Cerebellar nuclear complex (tissue), 1 donor: ENCODE results near the gene SMR3B.

Source experiments
- DNase-seq, 2 experiments: peaks; one replicate each; lab custom pipeline; 2025; lab: John Stamatoyannopoulos, UW

Gene SMR3B

DNA sequence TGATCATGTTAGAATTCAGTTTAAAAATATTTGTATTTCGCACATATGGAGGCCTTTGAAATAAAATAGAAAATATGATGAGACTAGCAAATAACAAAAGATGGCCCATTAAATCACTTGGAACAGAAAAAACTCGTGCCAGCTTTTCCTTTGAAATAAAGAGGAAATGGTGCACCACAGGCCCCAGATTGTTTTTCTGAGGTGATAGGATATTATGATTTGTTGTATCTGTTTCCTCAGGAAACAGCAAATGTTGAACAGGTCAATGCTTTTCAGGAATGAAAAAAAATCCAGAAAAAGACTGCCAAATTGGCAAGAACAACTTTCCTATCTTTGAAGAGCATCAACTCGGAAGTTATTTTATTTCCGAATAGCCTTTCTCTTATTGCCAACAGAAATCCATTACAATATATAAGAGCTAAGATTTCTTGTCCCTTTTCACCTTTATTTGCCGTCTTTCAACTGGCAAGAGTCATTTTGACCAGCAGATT, at the start of gene SMR3B:
Gene SMR3B (plus strand): TSS at position 441 of the 491 bp plus-strand sequence. CDS start 1,380 bp downstream, outside the sequence.
- no peak for DNase-seq

DNA sequence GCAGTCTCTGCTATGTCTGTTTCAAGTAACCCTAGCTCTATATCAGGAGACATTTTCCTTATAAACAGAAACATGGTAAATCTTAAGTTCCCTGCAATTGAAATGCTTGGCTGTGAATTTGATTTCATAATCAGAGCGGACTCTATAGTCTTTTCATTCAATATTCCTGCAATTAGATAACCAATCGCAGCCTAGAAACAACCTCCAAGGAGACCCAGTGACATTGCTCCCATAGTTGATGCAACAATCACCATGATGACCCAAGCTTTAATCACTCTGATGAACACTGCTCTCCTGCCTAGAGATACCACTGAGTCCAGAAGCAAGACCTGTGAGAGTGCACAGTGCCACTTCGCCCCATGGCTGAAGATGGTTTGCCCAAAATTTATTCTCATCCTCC, 48.2 kb upstream of the SMR3B start, which contains the start of gene CABS1:
Gene CABS1 (plus strand): TSS at position 301 of the 400 bp plus-strand sequence. CDS start 59 bp downstream, at position 360.
- no peak for DNase-seq

DNA sequence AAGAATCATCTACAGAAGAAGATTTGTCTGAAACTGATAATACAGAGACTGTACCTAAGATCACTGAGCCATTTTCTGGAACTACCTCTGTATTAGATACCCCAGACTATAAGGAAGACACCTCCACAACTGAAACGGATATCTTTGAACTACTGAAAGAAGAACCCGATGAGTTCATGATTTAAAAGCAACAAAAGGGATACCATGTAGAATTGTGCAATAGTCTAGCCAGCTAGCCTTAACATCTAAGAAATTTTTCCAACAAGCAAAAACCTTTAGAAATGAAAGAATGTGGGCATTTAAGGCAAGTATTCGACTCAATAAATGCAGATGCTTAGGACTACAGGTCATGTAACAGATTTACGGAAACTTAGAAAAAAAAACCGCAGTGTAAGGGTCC, 46.9 kb upstream of the SMR3B start:
- DNase-seq, result no peak

DNA sequence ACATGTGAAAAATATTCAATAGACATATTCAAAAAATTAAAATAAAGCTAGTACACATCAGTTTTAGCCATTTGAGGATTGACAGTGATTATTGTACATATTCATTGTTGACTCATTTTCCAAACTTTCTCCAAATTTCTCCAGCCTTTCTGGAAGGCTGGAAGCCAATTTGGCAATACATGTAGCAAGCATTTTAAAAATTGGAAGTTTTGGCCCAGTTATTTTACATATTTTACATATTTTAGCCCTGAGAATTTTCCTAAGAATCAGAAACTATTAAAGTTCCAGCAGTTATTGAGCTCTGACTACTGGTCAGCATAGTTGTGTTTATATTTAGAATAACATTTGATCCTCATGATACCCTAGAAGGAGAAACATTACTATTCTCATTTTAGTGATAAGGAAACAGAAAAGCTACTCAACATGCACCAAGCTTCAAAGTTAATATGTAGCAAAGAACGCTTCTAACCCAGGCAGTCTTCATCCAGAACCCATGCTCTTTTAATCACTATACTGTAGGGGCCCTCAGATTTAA, 45.0 kb upstream of the SMR3B start:
- DNase-seq, result no peak

DNA sequence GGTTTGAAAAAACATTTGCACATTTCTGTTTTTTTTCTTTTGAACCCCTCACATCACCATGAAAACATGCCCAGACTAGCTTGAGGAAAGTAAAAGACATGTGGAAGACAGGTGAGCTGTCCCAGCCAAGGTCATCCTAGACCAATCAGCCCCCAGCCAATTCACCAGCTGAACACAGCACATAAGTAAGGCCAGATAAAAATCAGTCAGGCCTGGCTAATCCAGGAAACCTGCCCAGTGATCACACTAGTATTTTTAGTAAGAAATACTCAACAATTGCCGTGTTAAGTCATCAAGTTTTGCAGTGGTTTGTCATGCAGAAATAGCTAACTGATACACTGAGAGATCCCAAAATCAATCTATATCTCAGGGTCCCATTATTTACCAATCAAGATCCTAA, 26.7 kb upstream of the SMR3B start:
- no peak for DNase-seq

DNA sequence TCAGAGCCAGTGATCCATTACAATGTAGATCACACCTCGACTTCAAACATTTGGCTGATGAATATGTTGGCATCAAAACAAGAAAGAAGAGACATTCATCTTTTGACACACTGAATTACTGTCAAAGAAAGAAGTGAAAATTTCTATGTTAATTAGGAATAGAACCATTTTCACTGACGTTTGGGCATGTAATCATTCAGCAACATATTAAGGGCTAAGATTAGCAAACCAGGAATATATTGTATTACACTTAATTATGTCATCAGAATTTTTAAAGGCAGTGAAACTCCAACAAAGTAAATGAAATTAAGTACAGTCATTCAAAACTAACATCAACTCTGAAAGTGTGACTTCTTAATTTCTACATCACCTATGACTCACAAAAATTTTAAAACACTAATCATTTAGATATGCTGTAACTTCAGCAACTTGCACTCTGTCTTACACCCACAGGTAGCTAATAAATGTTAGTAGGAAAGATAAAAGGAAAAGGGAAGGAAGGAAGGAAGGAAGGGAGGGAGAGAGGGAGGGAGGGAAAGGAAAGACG, 23.7 kb upstream of the SMR3B start:
- DNase-seq, result no peak

DNA sequence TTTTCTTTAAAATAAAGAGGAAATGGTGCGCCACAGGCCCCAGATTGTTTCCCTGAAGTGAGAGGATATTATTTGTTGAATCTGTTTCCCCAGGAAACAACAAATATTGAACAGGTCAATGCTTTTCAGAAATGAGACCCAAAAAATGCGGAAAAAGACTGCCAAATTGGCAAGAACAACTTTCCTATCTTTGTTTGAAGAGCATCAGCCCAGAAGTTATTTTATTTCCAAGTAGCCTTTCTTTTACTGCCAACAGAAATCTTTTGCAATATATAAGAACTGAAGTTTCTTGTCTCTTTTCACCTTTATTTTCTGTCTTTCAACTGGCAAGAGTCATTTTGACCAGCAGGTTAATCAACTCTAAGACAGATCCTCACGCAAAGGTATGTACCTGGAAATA, 22.5 kb upstream of the SMR3B start, which contains the start of gene SMR3A:
Gene SMR3A (plus strand): TSS at position 301 of the 400 bp plus-strand sequence. CDS start 1,356 bp downstream, outside the sequence.
- DNase-seq, result no peak

DNA sequence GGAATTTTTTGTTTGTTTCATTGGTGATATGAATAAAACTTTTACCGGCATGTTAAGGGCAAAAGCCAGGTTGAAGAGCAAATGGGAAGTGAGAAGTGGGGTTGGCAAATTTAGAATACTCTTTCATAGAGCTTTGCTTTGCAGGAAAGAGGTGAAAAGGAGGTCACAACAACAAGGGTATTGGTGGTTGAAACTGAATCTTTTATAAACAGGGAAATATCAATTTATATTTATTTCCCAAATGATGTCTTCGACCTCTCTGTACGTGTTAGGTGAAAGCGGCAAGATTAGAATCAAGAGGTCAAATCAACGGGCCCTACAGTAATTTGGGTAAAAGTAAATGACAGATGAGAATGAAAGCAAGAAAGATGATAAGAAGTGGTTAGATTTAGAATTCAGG, 18.9 kb upstream of the SMR3B start:
- no peak for DNase-seq

DNA sequence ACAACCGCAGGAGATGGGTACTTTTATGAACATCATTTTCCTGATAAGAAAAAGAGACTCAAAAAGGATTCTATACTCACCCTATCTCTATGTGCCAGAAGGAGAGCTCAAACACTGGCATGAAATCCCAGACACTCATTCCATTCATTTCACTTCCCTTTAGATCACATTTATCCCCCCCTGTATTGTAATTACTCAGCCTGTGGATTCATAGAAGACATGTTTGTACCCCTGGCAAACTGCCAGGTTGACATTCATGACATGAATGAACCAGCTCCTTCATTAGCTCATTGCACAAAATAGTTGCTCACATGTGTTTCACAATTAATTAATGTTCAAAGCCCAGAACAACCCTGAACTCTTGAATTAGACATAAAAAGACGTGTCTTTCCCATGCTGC, 17.5 kb upstream of the SMR3B start:
- DNase-seq, result no peak

DNA sequence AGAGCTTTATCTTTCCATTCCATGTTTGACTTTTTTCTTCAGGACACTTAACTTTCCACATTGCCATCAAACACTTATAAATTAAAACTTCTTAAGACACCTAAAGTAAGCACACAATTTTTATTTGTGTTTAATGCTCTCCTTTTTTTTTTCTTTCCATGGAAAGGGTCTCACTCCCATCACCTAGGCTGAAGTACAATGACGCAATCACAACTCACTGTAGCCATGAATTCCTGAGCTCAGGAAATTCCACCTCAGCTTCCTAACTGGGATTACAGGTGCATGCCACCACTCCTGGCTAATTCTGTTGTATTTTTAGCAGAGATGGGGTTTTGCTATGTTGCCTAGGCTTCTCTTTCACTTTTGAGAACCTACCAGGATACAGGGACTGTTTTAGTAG, 15.1 kb upstream of the SMR3B start:
- DNase-seq, result no peak

DNA sequence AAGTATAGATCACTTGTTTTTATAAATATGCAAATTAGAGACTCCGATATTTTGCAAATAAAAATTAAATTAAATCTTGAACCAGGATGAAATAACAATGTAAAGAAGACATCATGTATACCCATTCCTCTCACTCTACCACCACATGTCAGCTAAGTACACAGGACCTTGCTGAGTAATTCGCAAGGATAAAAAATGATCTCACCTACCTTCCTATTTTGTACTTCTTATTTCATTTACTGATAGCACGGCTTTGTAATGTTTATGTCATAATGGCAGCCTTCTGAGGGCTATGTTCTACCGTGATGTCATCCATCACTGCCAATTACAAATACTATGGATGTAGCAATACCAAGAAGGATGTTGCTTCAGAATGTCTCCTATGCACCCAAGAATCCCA, 10.9 kb upstream of the SMR3B start:
- no peak for DNase-seq

DNA sequence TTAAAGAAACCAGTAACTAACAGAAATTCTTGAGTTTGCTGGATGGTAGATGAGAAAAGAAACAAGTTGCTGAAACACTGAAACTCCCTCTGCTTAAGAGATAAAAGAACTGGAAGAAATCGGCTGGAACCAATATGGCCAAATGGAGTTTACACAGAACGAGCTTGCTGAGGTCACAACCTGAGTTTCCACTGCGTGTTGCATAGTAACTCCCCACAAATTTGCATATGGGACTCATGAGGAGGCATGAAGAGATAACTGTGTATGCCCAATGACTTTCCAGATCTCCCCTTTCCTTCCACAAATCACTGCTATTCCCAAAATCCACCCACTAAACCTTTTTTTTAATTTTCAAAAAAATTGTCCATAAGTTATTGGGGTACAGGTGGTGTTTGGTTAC, 10.2 kb upstream of the SMR3B start:
- DNase-seq, result no peak

DNA sequence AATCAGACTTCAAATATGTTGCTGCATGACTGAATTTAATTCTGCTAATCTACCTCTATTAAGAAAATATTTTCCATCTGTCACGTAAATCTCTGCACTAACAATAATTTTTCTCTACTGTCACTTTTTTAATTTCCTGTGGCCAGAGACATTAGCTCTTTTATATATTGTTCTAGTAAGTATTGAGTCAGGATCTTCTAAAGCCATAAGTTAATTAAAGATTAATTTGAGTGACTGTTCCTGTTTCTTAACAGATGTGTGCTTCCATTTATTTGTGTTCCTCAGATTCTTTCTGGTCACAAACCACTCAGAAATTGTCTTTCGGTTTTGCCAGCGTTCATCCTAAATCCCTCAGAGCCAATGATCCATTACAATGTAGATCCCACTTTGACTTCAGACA, 2.4 kb upstream of the SMR3B start:
- no peak for DNase-seq

DNA sequence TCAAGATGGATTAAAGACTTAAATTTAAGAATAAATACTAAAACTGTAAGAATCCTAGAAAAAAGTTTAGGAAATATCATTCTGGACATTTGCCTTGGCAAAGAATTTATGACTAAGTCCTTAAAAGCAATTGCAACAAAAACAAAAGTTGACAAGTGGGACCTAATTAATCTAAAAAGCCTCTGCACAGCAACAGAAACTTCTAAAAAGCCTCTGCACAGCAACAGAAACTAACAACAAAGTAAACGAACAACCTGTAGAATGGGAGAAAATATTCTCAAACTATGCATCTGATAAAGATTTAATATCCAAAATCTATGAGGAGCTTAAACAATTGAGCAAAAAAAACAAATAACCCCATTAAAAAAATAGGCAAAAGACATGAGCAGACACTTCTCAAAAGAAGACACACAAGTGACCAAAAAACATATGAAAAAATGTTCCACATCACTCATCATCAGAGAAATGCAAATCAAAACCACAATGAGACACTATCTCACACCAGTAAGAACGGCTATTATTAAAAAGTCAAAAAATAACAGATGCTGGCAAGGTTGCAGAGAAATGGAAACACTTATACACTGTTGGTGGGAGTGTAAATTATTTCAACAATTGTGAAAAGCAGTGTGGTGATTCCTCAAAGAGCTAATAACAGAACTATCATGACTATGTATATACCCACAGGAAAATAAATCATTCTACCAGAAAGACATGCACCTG, 9.3 kb downstream of the SMR3B start:
- no peak for DNase-seq

DNA sequence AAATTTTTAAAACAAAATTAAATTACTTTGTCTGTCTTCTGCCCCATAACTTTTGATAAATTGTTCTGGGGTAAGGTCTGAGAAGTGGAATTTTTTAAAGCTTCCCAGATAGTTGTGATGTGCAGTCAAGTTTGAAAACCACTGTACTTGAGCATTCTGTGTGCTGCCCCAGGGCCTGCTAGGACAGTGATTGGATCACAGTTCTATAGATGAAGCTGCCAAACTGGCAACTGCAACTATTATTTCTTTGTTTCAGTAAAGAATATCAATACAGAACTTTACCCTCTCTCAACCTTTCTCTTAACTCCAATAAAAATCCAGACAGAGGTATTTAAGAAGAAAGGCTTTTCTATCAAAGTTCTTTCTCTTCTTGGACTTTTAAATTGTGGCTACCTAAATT, 14.6 kb downstream of the SMR3B start, which contains the start of gene OPRPN:
Gene OPRPN (plus strand): TSS at position 361 of the 400 bp plus-strand sequence. CDS start 1,346 bp downstream, outside the sequence.
- no peak for DNase-seq

DNA sequence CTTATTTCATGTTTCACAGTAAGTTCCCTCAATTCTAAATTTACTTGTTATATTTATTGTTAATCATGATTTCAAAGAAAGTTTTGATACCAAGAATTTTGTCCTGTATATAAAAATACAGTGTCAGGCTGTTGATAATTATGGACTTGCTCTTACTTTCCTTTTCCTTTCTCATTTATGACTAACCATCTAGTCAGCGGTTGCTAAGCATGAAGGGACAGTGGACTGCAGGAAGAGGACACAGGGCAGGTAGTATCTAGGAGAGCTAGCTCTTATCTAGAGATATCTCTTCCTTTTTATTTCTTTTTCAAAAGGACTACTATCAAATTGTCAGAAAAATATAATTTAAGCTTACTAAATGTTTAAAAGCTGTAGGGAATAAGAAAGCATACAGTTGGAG, 16.4 kb downstream of the SMR3B start:
- DNase-seq, result no peak

DNA sequence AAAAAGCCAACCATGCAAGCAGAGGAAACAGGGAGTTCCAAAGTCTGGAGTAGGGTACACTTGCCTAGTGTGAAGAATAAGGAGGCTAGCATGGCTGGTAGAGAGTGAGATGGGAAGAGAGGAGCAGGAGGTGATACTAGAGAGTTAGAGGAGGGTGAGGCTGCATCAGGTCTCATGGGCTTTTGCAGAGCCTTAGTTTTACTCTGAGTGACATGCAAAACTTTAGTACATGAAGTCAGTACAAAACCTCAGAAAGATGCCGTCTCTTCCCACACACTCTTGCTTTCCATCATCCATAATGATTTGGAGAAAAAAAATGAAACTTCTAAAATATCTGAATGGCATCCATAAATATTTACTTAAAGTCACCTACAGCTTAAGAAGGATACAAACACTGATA, 19.8 kb downstream of the SMR3B start:
- no peak for DNase-seq

DNA sequence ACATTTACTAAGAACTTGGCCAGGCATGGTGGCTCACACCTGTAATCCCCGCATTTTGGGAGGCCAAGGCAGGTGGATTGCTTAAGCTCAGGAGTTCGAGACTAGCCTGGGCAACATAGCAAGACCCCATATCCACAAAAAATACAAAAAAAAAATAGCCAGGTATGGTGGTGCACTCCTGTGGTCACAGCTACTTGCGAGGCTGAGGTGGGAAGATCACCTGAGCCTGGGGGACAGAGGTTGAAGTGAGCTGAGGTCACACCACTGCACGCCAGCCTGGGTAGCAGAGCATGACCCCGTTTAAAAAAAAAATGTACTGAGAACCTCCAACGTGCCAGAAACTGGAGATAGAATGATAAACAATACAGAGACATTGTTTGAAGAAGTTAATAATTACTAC, 22.8 kb downstream of the SMR3B start:
- no peak for DNase-seq

DNA sequence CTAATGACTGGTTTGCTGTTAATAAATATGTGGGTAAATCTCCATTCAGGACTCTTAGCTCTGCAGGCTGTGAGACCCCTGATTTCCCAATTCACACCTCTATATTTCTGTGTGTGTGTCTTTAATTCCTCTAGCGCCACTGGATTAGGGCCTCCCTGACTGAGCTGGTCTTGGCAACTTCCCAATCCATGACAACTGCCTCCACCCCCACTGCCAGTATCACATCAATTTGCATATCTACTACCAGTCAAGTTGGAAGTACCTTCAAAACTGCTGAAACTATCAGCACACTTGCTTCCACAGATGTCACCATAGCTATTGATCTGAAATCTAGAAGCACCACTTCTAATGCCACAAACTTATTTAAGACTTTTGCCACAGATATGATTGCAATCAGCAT, 42.4 kb downstream of the SMR3B start:
- no peak for DNase-seq

DNA sequence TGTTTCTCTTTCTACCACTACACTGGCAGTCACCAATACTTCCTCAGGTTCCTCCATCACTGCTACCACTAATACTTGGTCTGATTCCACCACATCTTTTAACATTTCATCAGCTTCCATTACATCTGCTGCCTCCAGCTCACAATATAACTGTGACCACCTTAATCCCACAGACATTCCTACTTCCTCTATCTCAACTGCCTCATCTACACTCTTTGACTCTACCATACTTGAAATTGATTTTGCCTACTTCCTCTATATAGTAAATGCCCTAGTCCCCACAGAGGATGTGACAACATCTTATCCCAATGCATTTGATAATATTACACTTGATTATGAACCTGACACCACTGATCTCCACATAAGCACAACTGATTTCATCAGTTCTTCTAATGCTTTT, 43.9 kb downstream of the SMR3B start:
- no peak for DNase-seq

DNA sequence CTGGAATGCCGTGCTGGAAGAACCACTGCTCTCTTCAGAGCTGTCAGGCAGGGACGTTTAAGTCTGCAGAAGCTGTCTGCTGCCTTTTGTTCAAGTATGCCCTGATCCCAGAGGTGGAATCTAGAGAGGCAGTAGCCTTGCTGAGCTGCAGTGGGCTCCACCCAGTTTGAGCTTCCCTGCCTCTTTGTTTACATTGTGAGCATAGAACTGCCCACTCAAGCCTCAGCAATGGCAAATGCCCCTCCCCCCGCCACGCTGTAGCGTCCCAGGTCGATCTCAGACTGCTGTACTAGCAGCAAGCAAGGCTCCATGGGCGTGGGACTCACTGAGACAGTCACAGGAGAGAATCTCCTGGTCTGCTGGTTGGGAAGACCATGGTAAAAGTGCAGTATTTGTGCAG, 54.3 kb downstream of the SMR3B start:
- DNase-seq, result no peak
